IMR-90 (cell line): Measurements from ENCODE around the gene RPS6KA4. TPM values are rescaled to one million over a fixed set of nuclear protein-coding genes. Genes with fewer than 3 reads are reported as not detected.
A peak's percentile ranks its signal among the peaks of the same experiment; 100 is the strongest.

ENCODE experiments used
- ATAC-seq: fragments of 200-7000 bp; cut with Tn5 transposase; 2 replicates; pipeline ENCODE4 v1.9.1; 2020; ENCODE audit warnings: low read depth, mild to moderate bottlenecking, moderate library complexity
- BruUV-seq: library from RNA; stranded (reverse); fragments of 400-500 nt; replicated peaks from 2 replicates; lab custom pipeline; 2021; lab: Mats Ljungman, UMichigan
- CTCF ChIA-PET: fragments of 300-600 bp; formaldehyde crosslinking; extraction: SDS; loops from one replicate; lab custom pipeline; 2021; ENCODE audit warnings: antibody characterized with exemption; lab: Yijun Ruan, JAX
- POLR2A ChIA-PET: fragments of 300-600 bp; sonication (Branson Sonifier 250); formaldehyde crosslinking; loops from one replicate; lab custom pipeline; 2022; ENCODE audit warnings: antibody characterized with exemption; ENCODE audit not compliant: unreplicated experiment; lab: Charles Lee
- DNase-seq: peaks from one replicate; pipeline ENCODE4 v3.0.0; 2013
- H2AFZ ChIP-seq: replicated peaks from 2 replicates; pipeline ENCODE3; 2013; ENCODE audit warnings: low read length, mild to moderate bottlenecking; ENCODE audit not compliant: poor library complexity
- H2AK5ac ChIP-seq: 2 replicates; pipeline ENCODE4 v1.6.1; 2013; ENCODE audit warnings: low read depth, low read length, inconsistent platforms
- H2AK9ac ChIP-seq: replicated peaks from 2 replicates; pipeline ENCODE3; 2013; ENCODE audit warnings: mild to moderate bottlenecking, low read depth, low read length, moderate library complexity; ENCODE audit not compliant: poor library complexity
- H2BK120ac ChIP-seq: 2 replicates; pipeline ENCODE4 v1.6.1; 2013; ENCODE audit warnings: low read depth, low read length, inconsistent platforms
- H2BK15ac ChIP-seq: 3 replicates; pipeline ENCODE4 v1.6.1; 2013; ENCODE audit warnings: low read depth, low read length, inconsistent platforms
- H2BK20ac ChIP-seq: 2 replicates; pipeline ENCODE4 v1.6.1; 2013; ENCODE audit warnings: low read depth, mild to moderate bottlenecking, inconsistent platforms, low read length, moderate library complexity
- H2BK5ac ChIP-seq: 2 replicates; pipeline ENCODE4 v1.6.1; 2013; ENCODE audit warnings: mild to moderate bottlenecking, low read depth, low read length, inconsistent platforms; ENCODE audit not compliant: poor library complexity, severe bottlenecking
- H3K14ac ChIP-seq: replicated peaks from 2 replicates; pipeline ENCODE4 v1.6.1; 2013; ENCODE audit warnings: low read depth, low read length, inconsistent platforms
- H3K18ac ChIP-seq: 2 replicates; pipeline ENCODE4 v1.6.1; 2013; ENCODE audit warnings: low read depth, low read length, control low read depth
- H3K23ac ChIP-seq: 2 replicates; pipeline ENCODE4 v1.6.1; 2013; ENCODE audit warnings: low read depth, low read length, inconsistent platforms
- H3K27ac ChIP-seq: 2 replicates; pipeline ENCODE4 v1.5.1; 2013; ENCODE audit warnings: mild to moderate bottlenecking, control low read depth, low read length; ENCODE audit not compliant: insufficient read depth
- H3K27me3 ChIP-seq: 2 replicates; pipeline ENCODE4 v1.6.1; 2013; ENCODE audit warnings: low read length; ENCODE audit not compliant: control insufficient read depth, insufficient read depth
- H3K36me3 ChIP-seq: 2 replicates; pipeline ENCODE4 v1.6.1; 2013; ENCODE audit warnings: low read length, mixed read lengths; ENCODE audit not compliant: control insufficient read depth, insufficient read depth
- H3K4ac ChIP-seq: 2 replicates; pipeline ENCODE4 v1.6.1; 2013; ENCODE audit warnings: low read depth, low read length, inconsistent platforms
- H3K4me1 ChIP-seq: 2 replicates; pipeline ENCODE4 v1.6.1; 2013; ENCODE audit warnings: low read length, mixed read lengths; ENCODE audit not compliant: control insufficient read depth, insufficient read depth
- H3K4me2 ChIP-seq: 2 replicates; pipeline ENCODE4 v1.6.1; 2013; ENCODE audit warnings: low read depth, mild to moderate bottlenecking, control low read depth, low read length, moderate library complexity
- H3K4me3 ChIP-seq: 2 replicates; pipeline ENCODE4 v1.5.1; 2013; ENCODE audit warnings: low read depth, mild to moderate bottlenecking, control low read depth, low read length, moderate library complexity; ENCODE audit not compliant: insufficient read depth
- H3K56ac ChIP-seq: 2 replicates; pipeline ENCODE4 v1.6.1; 2013; ENCODE audit warnings: low read length, inconsistent platforms; ENCODE audit not compliant: insufficient read depth; ENCODE audit errors: extremely low read depth
- H3K79me1 ChIP-seq, 2 experiments: 2 replicates each; pipeline ENCODE4 v1.6.1; 2013; ENCODE audit warnings: low read length in 2 of 2, inconsistent platforms in 1 of 2, low read depth in 1 of 2
- H3K9ac ChIP-seq: 2 replicates; pipeline ENCODE4 v1.6.1; 2013; ENCODE audit warnings: low read depth, low read length, control low read depth
- H3K9me1 ChIP-seq: 2 replicates; pipeline ENCODE4 v1.6.1; 2013; ENCODE audit warnings: low read length, inconsistent platforms; ENCODE audit not compliant: insufficient read depth
- H3K9me3 ChIP-seq: 2 replicates; pipeline ENCODE4 v1.6.1; 2013; ENCODE audit warnings: low read length; ENCODE audit not compliant: control insufficient read depth, insufficient read depth
- H4K20me1 ChIP-seq: 2 replicates; pipeline ENCODE4 v1.6.1; 2013; ENCODE audit warnings: low read length, inconsistent platforms; ENCODE audit not compliant: insufficient read depth
- H4K5ac ChIP-seq: 2 replicates; pipeline ENCODE4 v1.6.1; 2013; ENCODE audit warnings: mild to moderate bottlenecking, low read depth, low read length, control low read depth
- H4K8ac ChIP-seq, 2 experiments: 2 replicates each; pipeline ENCODE4 v1.6.1; 2013; ENCODE audit warnings: low read depth in 2 of 2, low read length in 2 of 2, control low read depth in 1 of 2, inconsistent platforms in 1 of 2
- H4K91ac ChIP-seq: 2 replicates; pipeline ENCODE4 v1.6.1; 2013; ENCODE audit warnings: low read depth, low read length, inconsistent platforms; ENCODE audit not compliant: insufficient read depth
- BHLHE40 ChIP-seq: fragments of 150-350 bp; IDR thresholded peaks from 2 replicates; pipeline ENCODE4 v1.6.1; 2016; ENCODE audit warnings: mild to moderate bottlenecking, low read depth, low read length
- CTCF ChIP-seq: conservative IDR thresholded peaks from 2 replicates; pipeline ENCODE4 v1.5.1; 2012; ENCODE audit warnings: mild to moderate bottlenecking, low read depth, low read length, improper control_type of control experiment
- ELK1 ChIP-seq: fragments of 150-350 bp; IDR thresholded peaks from 2 replicates; pipeline ENCODE4 v1.6.1; 2016; ENCODE audit warnings: low read depth, mild to moderate bottlenecking, low read length, moderate library complexity, borderline replicate concordance
- FOS ChIP-seq: fragments of 150-350 bp; IDR thresholded peaks from 2 replicates; pipeline ENCODE4 v1.6.1; 2016; ENCODE audit warnings: low read depth, low read length
- MAFK ChIP-seq: IDR thresholded peaks from 2 replicates; pipeline ENCODE4 v1.6.1; 2012; ENCODE audit warnings: low read depth, low read length, improper control_type of control experiment
- MAZ ChIP-seq: IDR thresholded peaks from 2 replicates; pipeline ENCODE4 v1.6.1; 2012; ENCODE audit warnings: low read depth, mild to moderate bottlenecking, low read length, improper control_type of control experiment, moderate library complexity, borderline replicate concordance
- MXI1 ChIP-seq: IDR thresholded peaks from 2 replicates; pipeline ENCODE4 v1.6.1; 2012; ENCODE audit warnings: low read depth, mild to moderate bottlenecking, low read length, moderate library complexity, borderline replicate concordance
- POLR2A ChIP-seq: IDR thresholded peaks from 2 replicates; pipeline ENCODE4 v1.6.1; 2012; ENCODE audit warnings: mild to moderate bottlenecking, low read depth, low read length
- RCOR1 ChIP-seq: IDR thresholded peaks from 2 replicates; pipeline ENCODE4 v1.6.1; 2012; ENCODE audit warnings: mild to moderate bottlenecking, low read length, improper control_type of control experiment; ENCODE audit not compliant: insufficient replicate concordance
- RFX5 ChIP-seq: IDR thresholded peaks from 2 replicates; pipeline ENCODE4 v1.8.0; 2012; ENCODE audit warnings: low read depth, mild to moderate bottlenecking, low read length, moderate library complexity
- SMC3 ChIP-seq: fragments of 150-350 bp; IDR thresholded peaks from 2 replicates; pipeline ENCODE4 v1.6.1; 2016; ENCODE audit warnings: low read depth, mild to moderate bottlenecking, antibody characterized with exemption, low read length, moderate library complexity
- USF2 ChIP-seq: fragments of 150-350 bp; IDR thresholded peaks from 2 replicates; pipeline ENCODE4 v1.6.1; 2017; ENCODE audit warnings: mild to moderate bottlenecking, antibody characterized with exemption, low read length, low read depth
- WGBS, 2 experiments: methylation state at CpG; one replicate each; pipeline versions ENCODE4 v1.1.5 to v1.1.7; 2013; ENCODE audit warnings: missing lambda C conversion rate in 2 of 2; ENCODE audit not compliant: insufficient read length in 1 of 2; ENCODE audit errors: extremely low coverage in 2 of 2; 5-methylcytosine and 5-hydroxymethylcytosine counted together
- dilution Hi-C: fragments of 300-500 bp; cut with HindIII; formaldehyde crosslinking; loops from one replicate; pipeline ENCODE4 v1.14.3; 2018; ENCODE audit warnings: low sequenced_read_pairs; ENCODE audit not compliant: unreplicated experiment
- in situ Hi-C: fragments of 300-500 bp; cut with MboI; formaldehyde crosslinking; loops from 3 replicates; pipeline ENCODE4 v1.14.3; 2019; ENCODE audit warnings: low sequenced_read_pairs, inconsistent platforms, mixed read lengths
- intact Hi-C: fragments of 100-400 bp; cut with micrococcal nuclease; formaldehyde crosslinking; loops from 2 replicates; pipeline ENCODE4 v1.10.0; 2022
- polyA plus RNA-seq, 3 experiments: library from polyadenylated mRNA; depleted of rRNA; stranded (reverse); fragments of >200 nt; gene quantifications; 2 replicates each; pipeline ENCODE4 v1.2.3, GENCODE V29; 2012; ENCODE audit warnings: low replicate concordance in 1 of 3
- total RNA-seq: library from RNA; depleted of rRNA; stranded (reverse); fragments of >200 nt; gene quantifications from 2 replicates; pipeline ENCODE4 v1.2.3, GENCODE V29; 2012

The RPS6KA4 gene
- total and polyA plus RNA-seq, 2 of the 4 experiments (the other 2 are of a cell fraction) = 38.8 to 52.9 TPM

GRCh38 chr11:64331569-64332371, 27.2 kb upstream of the RPS6KA4 start:
- CTCF ChIA-PET = interaction anchor here (0.6 to 2.5 kb wide), 8 partner anchors 10 to 357 kb away, joined by 3 to 17 read pairs (median 4); partner anchors contain the start of genes PRDX5 and TRMT112
- 41% methylated on average over 10 of the region's 20 CpGs; no CpG with 5 or more reads in 1 of the 2 experiments for WGBS, 2 experiments
- TF ChIP-seq MXI1 = no peak
- TF ChIP-seq FOS = no peak; the same call in 1 of the 2 replicates
- TF ChIP-seq SMC3 = peak; percentile 63
- 0 out of 2 replicates have a peak, but pooled peaks have one; percentile 34 for TF ChIP-seq MAZ
- TF ChIP-seq ELK1 = no peak
- no peak for TF ChIP-seq USF2
- no peak for TF ChIP-seq RFX5
- TF ChIP-seq MAFK = 0 out of 2 replicates have a peak, but pooled peaks have one; percentile 5
- TF ChIP-seq BHLHE40 = no peak
- TF ChIP-seq CTCF = peak; percentile 69
- TF ChIP-seq RCOR1 = no peak
- TF ChIP-seq POLR2A = no peak

More at GRCh38 chr11:64331569-64332371, 27.2 kb upstream of the RPS6KA4 start:
- no peaks in the 10 kb centered on the region for H3K79me1 ChIP-seq
- intact Hi-C loops (loop anchor here (1.0 kb wide), 1 partner anchor 27 kb away; no protein-coding TSS in a partner anchor), dilution Hi-C loops (no loop called here), in situ Hi-C loops (no loop called here)
- no peaks in the 10 kb centered on the region for H3K36me3 ChIP-seq
- H3K9me3 ChIP-seq = 0 out of 2 replicates have a peak, but pooled peaks cover 2% of the 10 kb centered on the region
- H4K5ac ChIP-seq = no peak overlapping the region; the same call in 1 of the 2 replicates
- POLR2A ChIA-PET = interaction anchor here (0.6 kb wide), 1 partner anchor 14 kb away, joined by 3 read pairs; the partner anchor contains the start of genes PRDX5 and TRMT112
- no peak overlapping the region for H2BK5ac ChIP-seq
- peak overlapping the region; percentile 78 for H2AK9ac ChIP-seq
- 0 out of 2 replicates have a peak, but pooled peaks cover 3% of the 10 kb centered on the region for H4K20me1 ChIP-seq
- no peak overlapping the region for H3K27ac ChIP-seq
- peak overlapping the region; percentile 5; the same call in 1 of the 2 replicates for H3K14ac ChIP-seq
- peaks cover 8% of the 10 kb centered on the region for H3K9me1 ChIP-seq
- ATAC-seq = peak; percentile 84
- H3K9ac ChIP-seq = no peak overlapping the region
- peak overlapping the region; percentile 61 for H3K4ac ChIP-seq
- DNase-seq = peak; percentile 87
- peak overlapping the region in 1 of 2 experiments; percentile 9; a peak in 1 of 4 replicates for H4K8ac ChIP-seq
- BruUV-seq = no TSS peak
- no peak overlapping the region for H3K56ac ChIP-seq
- H3K23ac ChIP-seq = peak overlapping the region; percentile 46; the same call in 1 of the 2 replicates
- H3K18ac ChIP-seq = peak overlapping the region; percentile 18; the same call in 1 of the 2 replicates
- peak overlapping the region; percentile 48; the same call in 1 of the 2 replicates for H2BK20ac ChIP-seq
- H3K4me3 ChIP-seq = no peak overlapping the region
- peak overlapping the region; percentile 31; the same call in 2 of the 3 replicates for H2BK15ac ChIP-seq
- no peaks in the 10 kb centered on the region; the same call in 1 of the 2 replicates for H3K27me3 ChIP-seq
- peaks cover 7% of the 10 kb centered on the region for H3K4me1 ChIP-seq
- H2BK120ac ChIP-seq = peak overlapping the region; percentile 39; the same call in 1 of the 2 replicates
- peak overlapping the region; percentile 92 for H2AK5ac ChIP-seq
- H4K91ac ChIP-seq = no peak overlapping the region; the same call in 1 of the 2 replicates
- H3K4me2 ChIP-seq = no peak overlapping the region
- peak overlapping the region; percentile 71 for H2AFZ ChIP-seq
